Smooth muscle cell (in vitro differentiated cells): ENCODE results near the gene HESX1. TPM values are rescaled to one million over a fixed set of nuclear protein-coding genes. Genes with fewer than 3 reads are reported as not detected.

ENCODE experiments used
- DNase-seq: peaks from one replicate; lab custom pipeline; 2025; ENCODE audit not compliant: unreplicated experiment; lab: John Stamatoyannopoulos, UW
- H2AFZ ChIP-seq: fragments of 200-600 bp; sonication (generic); 2 replicates; pipeline ENCODE4 v1.6.0; 2016; ENCODE audit warnings: antibody characterized with exemption, low read depth, mild to moderate bottlenecking
- H3F3A ChIP-seq: fragments of 200-600 bp; sonication (generic); 2 replicates; pipeline ENCODE4 v1.6.0; 2017; ENCODE audit warnings: antibody characterized with exemption, low read depth
- H3K27ac ChIP-seq: fragments of 200-600 bp; sonication (generic); 2 replicates; pipeline ENCODE4 v1.5.1; 2016; ENCODE audit warnings: low read depth, mild to moderate bottlenecking
- H3K27me3 ChIP-seq: fragments of 200-600 bp; sonication (generic); 2 replicates; pipeline ENCODE4 v1.6.1; 2016; ENCODE audit warnings: low read depth, mild to moderate bottlenecking
- H3K36me3 ChIP-seq: fragments of 200-600 bp; sonication (generic); 2 replicates; pipeline ENCODE4 v1.5.1; 2016; ENCODE audit warnings: low read depth
- H3K4me1 ChIP-seq: fragments of 200-600 bp; sonication (generic); 2 replicates; pipeline ENCODE4 v1.5.1; 2016; ENCODE audit warnings: low read depth
- H3K4me2 ChIP-seq: fragments of 200-600 bp; sonication (generic); 2 replicates; pipeline ENCODE4 v1.6.0; 2016; ENCODE audit warnings: mild to moderate bottlenecking
- H3K4me3 ChIP-seq: fragments of 200-600 bp; sonication (generic); 2 replicates; pipeline ENCODE4 v1.5.1; 2016; ENCODE audit warnings: mild to moderate bottlenecking
- H3K79me2 ChIP-seq: fragments of 200-600 bp; sonication (generic); 2 replicates; pipeline ENCODE4 v1.6.0; 2016; ENCODE audit warnings: low read depth, mild to moderate bottlenecking
- H3K9ac ChIP-seq: fragments of 200-600 bp; sonication (generic); 2 replicates; pipeline ENCODE4 v1.6.0; 2016; ENCODE audit warnings: low read depth
- H3K9me3 ChIP-seq: fragments of 200-600 bp; sonication (generic); replicated peaks from 2 replicates; pipeline ENCODE4 v1.5.1; 2016; ENCODE audit warnings: low read depth
- H4K20me1 ChIP-seq: fragments of 200-600 bp; sonication (generic); 2 replicates; pipeline ENCODE4 v1.6.0; 2016; ENCODE audit warnings: low read depth
- CTCF ChIP-seq: fragments of 200-600 bp; sonication (generic); IDR thresholded peaks from 2 replicates; pipeline ENCODE4 v1.5.1; 2017; ENCODE audit warnings: borderline replicate concordance, mild to moderate bottlenecking, antibody characterized with exemption; ENCODE audit not compliant: insufficient read depth, poor library complexity, severe bottlenecking
- WGBS: methylation state at CpG from one replicate; pipeline ENCODE4 v1.1.7; 2016; ENCODE audit warnings: low lambda C conversion rate; 5-methylcytosine and 5-hydroxymethylcytosine counted together
- polyA plus RNA-seq: library from polyadenylated mRNA; unstranded; fragments of >200 nt; fragmentation: Nextera tagmentation; extraction: Ambion mirVana; gene quantifications from 2 replicates; pipeline ENCODE4 v1.2.1, GENCODE V29; 2016
- total RNA-seq: library from RNA; depleted of rRNA; stranded (reverse); fragments of >200 nt; gene quantifications from 2 replicates; pipeline ENCODE4 v1.2.3, GENCODE V29; 2014

The HESX1 gene
- total and polyA plus RNA-seq, 2 experiments from 2014 or later, result 2.1 TPM; not detected in 1

- Histone ChIP-seq H3K27ac (peak within 1 kb of the TSS; percentile 91), H3K4me1 (peaks cover 23% of the 10 kb centered on the region), H3K4me3 (peak within 1 kb of the TSS; percentile 78), H3K9ac (peak within 1 kb of the TSS; percentile 78), H2AFZ (peak within 1 kb of the TSS; percentile 92), H3F3A (peaks cover 12% of the 10 kb centered on the region), H3K4me2 (peak within 1 kb of the TSS; percentile 88), H3K27me3 (no peaks in the 10 kb centered on the region), H3K9me3 (no peaks in the 10 kb centered on the region), H4K20me1 (peaks cover 42% of the 10 kb centered on the region), H3K79me2 (peaks cover 27% of the 10 kb centered on the region), H3K36me3 (no peaks in the 10 kb centered on the region)
- under 1% methylated on average over 59 of the region's 71 CpGs for WGBS
- peak; percentile 77 for DNase-seq
- no peak for TF ChIP-seq CTCF
Observed at GRCh38 chr3:57227204-57227929, 27.6 kb upstream of the HESX1 start, which contains the start of gene APPL1. APPL1 (plus strand) TSS chr3:57227729; CDS start chr3:57227884, 155 bp downstream.

- H3K27ac ChIP-seq, result peak overlapping the region; percentile 91
- H3K9me3 ChIP-seq, result no peaks in the 10 kb centered on the region
- peak overlapping the region; percentile 88 for H3K4me2 ChIP-seq
- peaks cover 12% of the 10 kb centered on the region for H3F3A ChIP-seq
- H3K9ac ChIP-seq, result no peak overlapping the region
- peak overlapping the region; percentile 78 for H3K4me3 ChIP-seq
- no peaks in the 10 kb centered on the region for H3K27me3 ChIP-seq
- H3K4me1 ChIP-seq, result peaks cover 23% of the 10 kb centered on the region
- no peak for DNase-seq
- H4K20me1 ChIP-seq, result peaks cover 30% of the 10 kb centered on the region
- H3K79me2 ChIP-seq, result peaks cover 15% of the 10 kb centered on the region
- no peak for TF ChIP-seq CTCF
- WGBS, result 63% methylated on average over 2 of the region's 2 CpGs
- no peaks in the 10 kb centered on the region for H3K36me3 ChIP-seq
- H2AFZ ChIP-seq, result no peak overlapping the region
Observed at GRCh38 chr3:57226176-57226575, 26.4 kb upstream of the HESX1 start.

- Histone ChIP-seq H3K4me2 (peak overlapping the region; percentile 58), H3K36me3 (no peaks in the 10 kb centered on the region), H3K4me3 (no peak overlapping the region), H3K9ac (no peak overlapping the region), H2AFZ (no peak overlapping the region), H3K4me1 (peaks cover 23% of the 10 kb centered on the region), H3K27ac (peak overlapping the region; percentile 64), H3K79me2 (peaks cover 2% of the 10 kb centered on the region), H4K20me1 (peaks cover 17% of the 10 kb centered on the region), H3F3A (peaks cover 12% of the 10 kb centered on the region), H3K9me3 (no peaks in the 10 kb centered on the region), H3K27me3 (no peaks in the 10 kb centered on the region)
- WGBS, result 19% methylated on average over 4 of the region's 4 CpGs
- TF ChIP-seq CTCF, result no peak
- DNase-seq, result no peak
Observed at GRCh38 chr3:57224856-57225255, 25.1 kb upstream of the HESX1 start.
